NCI-H187 (cell line): Measurements from ENCODE around the gene SNCB.
"Not testable (repeated sequence)": the region's sequence is repeated elsewhere in the genome, so short reads cannot be mapped to it uniquely, and the experiment has no call there.

Experiments used
- DNase-seq, 2 experiments: peaks; one replicate each; lab custom pipeline; 2025; lab: John Stamatoyannopoulos, UW

Gene SNCB

DNA sequence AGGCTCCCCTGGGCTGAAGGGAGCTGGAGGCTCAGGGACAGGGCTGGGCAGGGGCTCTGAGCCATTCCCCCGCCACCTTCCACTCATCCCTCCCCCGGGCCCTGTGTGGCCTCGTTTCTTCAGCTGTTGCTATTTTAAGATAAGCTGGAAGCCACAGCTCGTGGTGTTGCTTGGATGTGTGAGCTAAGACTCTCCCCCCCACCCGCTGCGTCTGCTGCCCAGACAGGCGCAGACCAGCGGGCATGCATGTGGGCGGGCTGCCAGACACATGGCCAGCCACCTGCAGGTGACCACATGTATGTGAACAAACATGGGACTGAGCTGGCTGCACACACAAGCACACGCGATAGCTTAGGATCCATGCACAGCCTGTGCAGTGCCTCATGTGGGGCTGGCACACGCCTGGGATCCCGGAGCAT is 8.7 kb downstream of the SNCB start:
- DNase-seq: no peak

DNA sequence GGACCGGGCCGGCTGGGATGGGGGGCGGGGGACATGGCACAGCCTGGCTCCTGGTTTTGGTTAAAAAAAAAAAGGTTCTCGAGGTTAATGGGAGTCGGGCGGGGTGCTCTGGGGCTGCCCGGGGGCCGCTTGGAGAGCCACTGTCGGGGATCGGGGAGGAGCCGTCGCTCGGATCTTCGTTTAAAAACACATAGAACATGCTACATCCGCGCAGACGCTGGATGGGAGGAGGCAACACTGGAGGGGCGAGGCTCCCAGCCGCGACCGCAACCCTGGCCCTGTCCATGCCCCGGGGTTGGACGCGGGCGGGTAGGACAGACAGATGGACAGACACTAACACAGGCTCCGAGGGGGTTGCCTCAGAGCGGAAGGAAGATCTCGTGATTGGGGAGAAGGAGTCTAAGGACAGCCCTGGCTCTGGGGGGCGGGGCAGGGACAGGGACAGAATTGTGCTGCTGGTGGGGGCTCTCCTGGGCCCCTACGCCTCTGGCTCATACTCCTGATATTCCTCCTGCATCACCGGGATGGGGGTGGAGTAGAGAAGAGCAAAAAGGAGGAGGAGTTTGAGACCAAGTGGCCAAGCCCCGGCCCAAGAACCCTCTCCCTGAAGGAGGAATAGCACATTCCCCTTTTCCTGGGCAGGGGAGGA is 9.9 kb downstream of the SNCB start:
- no peak for DNase-seq

DNA sequence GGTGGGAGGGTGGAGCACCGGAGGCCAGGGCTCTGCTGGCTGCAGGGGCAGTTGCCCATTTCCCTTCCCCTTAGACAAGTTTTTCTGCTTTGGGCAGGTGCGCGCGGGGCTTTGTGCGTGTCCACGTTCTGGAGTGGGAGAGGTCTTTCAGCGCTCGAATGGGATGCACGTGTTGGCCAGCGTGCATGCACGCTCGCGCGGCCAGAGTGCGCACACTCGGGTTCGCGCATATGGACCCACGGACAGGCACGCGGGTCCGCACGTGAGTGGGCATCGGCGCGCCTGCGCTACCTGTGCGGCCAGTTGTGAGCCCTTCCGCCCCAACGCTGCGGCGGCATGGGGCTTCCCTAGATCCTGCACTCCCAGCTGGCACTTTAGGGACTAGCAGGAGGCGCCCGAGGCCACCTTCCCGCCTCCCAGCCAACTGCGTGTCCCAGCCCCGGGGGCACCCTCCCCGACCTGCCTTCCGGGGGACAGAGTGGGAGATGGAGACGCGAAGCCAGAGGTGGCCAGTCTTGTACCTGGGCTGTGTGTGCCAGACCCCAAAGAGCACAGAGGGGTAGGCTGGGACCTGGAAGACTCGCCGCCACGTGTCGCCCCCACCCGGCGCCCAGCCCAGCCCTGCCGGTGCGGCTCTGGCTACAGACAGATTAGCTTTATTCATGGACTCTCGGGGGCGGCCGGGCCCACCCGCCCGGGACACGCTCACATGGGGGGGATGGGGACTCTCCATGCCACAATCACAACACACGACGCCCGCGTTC is 10.6 kb downstream of the SNCB start:
- DNase-seq: no peak

DNA sequence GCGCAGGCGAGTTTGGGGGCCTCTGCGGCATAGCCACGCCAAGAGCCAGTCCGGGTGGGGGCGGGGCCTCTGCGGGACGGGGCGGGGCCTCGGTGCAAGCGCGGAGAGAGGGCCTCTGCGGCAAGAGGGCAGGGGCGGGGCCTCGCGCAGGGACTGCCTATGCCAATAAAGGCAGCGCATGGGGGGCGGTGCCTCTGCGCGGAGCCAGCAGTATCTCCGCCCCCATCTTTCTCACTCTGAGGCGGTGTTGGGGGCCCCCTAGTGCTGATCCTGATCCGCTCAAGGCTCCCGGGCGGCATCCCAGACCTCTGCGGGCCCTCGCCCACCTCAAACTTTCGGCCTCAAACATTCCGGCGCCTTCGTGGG is 11.1 kb downstream of the SNCB start:
- DNase-seq: peak; percentile 78 to 80

DNA sequence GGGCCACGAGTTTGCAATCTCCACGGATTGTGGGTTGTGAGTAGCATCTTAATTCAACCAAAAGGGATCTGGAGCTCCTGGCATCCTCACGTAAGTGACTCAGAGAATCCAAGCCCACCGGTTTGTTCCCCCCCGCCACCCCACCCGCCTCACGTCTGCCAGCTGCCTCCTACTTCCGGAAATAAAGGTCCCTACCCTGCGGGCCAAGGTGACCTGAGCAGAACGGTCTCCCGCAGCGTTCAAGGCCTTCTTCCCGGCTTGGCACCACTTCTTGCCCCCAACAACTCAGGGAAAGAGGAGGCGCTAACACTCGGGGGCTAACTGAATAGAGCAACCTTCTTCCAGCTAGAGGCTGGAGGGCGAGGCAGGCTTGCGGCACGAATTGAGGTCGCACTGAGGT is 11.6 kb downstream of the SNCB start:
- no peak for DNase-seq

DNA sequence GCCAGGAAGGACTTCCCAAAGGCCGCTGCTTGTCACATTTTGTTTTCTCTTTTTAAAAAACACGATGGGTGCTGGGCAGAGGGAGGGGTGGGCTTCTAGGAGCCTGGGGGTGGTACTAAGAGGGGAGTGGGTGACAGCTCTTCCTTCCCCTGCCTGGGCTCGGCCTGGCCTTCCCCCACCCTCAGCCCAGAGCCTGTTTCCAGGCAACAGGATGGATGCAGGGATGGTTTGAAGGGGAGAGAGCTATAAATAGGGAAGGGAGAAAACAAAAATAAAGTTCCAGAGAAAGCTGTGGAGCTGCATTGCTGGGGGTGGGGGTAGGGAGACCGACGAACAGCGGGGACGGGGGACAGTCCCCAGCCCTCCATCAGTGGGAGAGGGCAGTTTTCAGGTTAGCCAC is 13.8 kb downstream of the SNCB start:
- DNase-seq: no peak

DNA sequence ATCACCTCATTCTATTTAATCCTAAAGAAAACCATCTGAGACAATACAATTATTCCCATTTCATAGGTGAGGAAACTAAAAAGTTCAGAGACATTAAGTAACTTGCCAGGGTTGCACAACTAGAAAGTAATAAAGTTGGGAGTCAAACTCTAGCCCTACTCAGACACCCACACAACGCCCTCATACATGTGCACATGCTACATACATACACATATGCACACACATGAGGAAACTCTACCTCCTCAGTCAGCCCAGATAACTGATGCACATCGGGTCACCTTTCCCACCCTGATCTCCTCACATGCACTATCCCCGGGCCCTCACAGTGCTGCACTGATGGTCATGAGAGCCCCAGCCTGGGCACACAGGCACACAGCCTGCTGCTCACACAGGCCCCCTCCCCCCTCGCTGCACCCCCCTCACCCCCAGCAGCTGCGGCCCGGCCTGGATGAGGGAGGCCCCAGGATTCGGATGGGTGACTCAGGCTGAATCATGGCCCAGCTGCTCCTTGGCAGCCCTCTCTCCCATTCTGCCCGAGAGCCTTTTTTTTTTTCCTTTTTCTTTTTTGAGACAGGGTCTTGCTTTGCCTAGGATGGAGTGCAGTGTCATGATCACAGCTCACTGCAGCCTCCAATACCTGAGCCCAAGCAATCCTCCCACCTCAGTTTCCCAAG is 15.4 kb downstream of the SNCB start:
- DNase-seq: no peak

DNA sequence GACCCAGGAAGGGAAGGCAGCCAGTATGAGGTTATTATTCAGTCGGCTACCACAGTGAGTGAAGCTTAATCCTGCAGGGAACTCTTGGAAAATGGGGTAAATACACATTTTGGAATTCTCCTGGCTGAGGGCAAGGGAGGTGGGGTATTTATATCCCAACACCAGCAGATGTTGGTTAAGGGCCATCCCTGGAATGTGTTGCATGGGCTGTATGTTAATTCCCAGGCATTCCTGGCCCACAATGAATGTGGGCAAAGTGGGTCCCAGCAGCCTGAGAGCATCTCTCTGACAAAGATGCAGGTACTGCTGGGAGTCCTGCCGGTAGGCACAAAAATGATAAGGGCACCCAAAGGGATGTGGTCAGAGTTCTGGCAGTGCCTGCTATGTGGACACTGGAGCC is 17.5 kb downstream of the SNCB start:
- DNase-seq: no peak

DNA sequence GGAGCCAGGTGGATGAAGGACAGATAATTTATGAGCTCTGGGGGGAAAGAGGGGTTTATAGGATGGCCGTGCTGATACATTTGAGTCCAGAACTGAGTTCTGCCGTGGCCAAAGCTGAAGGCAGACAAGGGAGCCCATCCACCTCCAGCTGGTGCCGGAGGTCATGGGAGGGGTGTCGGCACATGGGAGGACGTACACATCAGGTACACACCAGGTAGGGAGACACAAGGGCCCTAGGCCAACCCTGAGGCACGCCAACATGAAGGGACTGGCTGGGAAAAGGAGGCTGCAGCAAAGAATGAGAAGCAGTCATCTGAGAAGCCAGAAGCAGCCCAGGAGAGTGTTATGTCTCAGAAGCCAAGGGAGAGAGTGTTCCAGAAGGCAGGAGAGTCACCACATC is 18.3 kb downstream of the SNCB start:
- DNase-seq: no peak

DNA sequence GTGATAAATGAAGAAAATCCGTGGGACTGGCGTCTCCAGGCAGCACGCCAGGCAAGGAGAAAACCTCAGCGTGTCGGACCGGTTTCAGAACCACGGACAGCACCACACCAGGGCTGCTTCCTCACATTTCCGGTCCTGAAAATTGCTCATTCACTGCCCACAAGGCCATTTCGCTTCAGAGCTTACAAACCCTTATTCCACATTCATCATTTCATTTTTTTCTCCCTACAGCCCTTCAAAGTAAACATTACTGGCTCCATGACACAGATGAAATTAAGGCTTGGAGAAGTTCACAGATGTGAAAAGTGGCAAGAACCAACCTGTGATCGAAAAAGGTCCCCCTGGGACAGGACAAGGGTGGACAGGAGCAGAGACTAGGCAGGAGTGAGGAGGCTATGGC is 18.9 kb downstream of the SNCB start:
- no peak for DNase-seq

DNA sequence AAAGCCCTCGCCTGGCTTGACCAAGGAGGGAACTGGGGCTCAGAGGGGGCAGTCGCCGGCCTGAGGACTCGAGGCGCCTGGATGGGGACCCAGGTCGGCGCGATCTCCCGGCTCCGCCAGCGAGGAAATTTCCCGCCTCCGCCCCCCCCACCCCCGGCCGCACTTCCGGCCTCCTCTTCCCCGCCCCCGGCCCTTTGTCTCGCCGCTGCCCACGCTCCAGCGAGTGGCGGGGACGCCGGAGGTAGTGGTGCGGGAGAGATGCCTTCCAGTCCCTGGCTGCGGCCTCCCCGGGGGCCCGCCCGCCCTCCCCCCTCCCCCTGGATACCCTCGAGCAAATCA is 19.9 kb downstream of the SNCB start:
- DNase-seq: no peak

DNA sequence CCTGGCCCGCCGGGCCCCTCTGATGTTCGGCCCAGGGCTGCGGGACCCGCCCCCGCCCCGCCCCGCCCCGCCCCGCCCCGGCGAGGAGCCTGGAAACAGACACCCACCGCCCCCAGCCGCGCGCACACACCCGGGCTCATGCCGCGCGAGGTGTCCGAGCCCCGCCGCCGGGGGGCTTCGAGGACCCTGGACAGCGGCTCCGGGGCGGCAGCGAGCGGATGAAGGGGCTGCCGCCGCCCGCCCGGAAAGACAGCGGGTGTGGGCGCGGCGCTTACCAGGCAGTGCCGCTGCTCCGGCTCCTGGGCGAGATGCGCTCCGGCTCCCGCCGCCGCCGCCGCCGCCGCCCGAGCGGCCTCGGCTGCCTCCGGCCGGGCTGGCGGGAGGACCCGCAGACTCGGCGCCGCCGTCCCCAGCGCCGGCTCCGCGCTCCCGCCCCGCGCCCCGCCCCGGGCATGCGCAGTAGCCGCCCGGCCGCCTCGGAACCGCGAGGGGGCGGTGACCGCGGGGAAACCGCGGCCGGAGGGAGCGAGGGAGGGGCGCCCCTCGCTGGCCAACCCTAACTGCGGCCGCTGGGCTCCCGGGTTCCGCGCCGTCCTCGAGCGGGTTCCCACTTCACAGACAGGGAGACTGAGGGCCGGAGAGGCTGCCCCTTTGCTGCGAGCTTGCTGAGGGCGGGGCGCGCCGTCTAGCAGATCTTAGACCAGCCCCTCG is 20.5 kb downstream of the SNCB start, which contains the start of gene GPRIN1:
GPRIN1 (minus strand) TSS at position 433 of the 711 bp plus-strand sequence. CDS start 10,322 bp downstream, outside the sequence.
- peak; percentile 23 to 45 for DNase-seq

DNA sequence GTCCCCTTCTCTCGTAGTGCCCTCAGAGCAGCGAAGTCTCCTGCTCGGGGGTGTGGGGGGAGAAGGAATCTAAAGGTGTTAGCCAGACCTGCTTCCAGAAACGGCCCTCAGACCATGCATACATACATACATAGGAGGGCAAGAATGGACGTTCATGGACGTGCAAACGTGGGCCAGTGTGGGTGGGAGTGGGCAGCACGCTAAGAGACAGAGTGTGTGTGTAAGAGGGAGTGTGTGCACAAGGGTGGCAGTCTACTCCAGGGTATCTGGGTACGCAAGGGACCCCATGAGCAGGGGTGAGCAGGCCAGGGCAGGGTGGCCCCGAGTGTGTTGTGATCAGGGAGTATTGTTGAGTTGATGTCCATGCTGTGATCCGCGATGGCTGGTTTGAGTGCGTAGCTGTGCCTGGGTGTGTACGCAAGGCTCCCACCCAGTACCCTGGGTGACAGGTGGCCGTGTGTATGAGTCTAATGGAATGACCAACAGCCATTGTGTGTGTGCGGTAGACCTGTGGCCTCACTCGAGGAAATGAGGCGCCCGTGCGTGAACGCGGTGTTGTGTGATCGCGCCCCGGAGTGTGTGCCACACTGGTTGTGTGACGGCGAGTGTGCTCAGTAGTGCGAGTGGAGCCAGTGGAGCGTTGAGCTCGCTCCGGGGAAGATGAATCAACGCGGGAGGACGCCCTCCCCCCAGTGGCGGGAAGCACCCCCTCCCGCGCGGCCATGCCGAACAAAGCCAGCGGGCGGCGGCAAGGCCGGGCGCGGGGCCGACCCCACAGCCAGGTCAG is 21.2 kb downstream of the SNCB start:
- no peak for DNase-seq

DNA sequence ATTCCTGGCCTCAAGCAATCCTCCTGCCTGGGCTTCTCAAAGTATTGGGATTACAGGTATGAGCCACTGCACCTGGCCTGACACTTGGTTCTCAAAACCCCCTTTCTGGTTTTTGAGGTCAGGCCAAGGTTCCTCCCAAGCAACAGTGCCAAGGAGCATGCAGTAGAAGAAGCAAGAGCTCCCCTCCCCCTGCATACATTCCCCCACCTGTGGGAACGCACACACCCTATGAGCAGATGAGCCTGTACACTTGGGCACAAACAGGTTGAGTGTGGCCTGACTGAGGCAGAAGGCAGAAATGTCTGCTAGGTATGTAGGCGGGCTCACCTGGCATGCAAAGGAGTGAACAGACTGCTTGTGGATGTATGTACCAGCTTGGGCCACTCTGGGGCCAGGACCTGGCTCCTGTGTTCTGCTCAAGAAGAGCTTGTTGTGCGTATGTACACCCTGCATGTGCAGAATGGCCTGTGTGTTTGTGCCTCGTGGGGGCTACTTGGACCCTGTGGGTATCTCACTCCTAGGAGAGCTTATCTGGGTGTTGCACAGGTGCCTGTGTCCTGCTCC is 22.1 kb downstream of the SNCB start:
- DNase-seq: no peak

DNA sequence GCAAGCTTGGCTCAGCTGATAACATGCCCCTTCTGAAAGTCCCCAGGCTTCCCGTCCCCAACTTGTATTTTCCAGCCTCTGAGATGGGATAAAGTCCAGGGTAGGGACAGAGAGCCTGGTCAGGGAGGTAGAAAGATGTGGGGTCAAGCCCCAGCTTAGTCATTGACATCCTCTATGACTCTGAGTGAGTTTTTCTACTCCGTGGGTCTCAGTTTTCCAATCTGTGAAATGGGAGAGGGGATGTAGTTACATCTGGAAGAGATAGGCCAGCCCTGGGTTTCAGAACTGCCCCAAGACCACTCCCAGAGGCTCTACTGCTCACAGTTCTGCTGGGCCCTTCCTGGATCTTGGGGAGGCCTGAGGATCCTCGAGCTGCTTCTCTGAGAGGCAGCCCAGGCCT is 23.5 kb downstream of the SNCB start:
- no peak for DNase-seq

DNA sequence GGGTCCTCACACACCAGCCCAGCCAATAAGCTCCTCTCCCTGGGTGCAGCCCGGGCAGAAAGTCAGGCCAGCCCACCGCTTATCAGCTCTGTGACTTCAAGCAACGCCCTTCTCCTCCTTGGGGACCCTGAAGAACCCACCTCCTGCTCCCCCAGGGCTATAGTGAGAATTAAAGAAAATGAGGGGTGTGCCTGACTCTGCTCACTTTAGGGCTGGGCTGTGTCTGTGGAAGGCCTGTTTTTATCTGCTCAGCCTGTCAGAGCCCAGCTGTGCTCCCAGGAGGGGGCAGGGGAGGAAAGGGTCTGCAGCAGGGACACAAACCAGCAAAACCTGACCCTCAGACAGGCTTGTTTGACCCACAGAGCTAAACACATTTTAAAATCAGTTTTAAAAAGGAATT is 24.3 kb downstream of the SNCB start:
- DNase-seq: no peak

DNA sequence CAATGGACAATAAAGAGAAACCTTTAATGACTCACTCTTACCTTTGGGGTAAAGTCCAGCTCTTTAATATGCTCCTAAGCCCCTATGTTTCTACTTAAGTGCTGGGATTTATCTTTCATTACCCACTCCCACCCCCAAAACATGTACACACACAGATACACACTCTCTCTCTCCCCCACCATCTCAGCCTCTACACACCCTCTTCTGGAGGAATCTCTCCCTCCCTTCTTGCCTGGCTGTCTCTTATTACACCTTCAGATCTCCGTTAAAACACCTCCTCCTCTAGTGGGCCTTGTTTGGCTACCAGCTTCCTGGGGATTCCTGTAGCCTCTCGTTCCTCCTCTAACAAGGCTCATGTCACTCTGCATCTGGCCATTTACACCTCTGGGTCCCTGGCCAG is 27.2 kb downstream of the SNCB start:
- DNase-seq: no peak

DNA sequence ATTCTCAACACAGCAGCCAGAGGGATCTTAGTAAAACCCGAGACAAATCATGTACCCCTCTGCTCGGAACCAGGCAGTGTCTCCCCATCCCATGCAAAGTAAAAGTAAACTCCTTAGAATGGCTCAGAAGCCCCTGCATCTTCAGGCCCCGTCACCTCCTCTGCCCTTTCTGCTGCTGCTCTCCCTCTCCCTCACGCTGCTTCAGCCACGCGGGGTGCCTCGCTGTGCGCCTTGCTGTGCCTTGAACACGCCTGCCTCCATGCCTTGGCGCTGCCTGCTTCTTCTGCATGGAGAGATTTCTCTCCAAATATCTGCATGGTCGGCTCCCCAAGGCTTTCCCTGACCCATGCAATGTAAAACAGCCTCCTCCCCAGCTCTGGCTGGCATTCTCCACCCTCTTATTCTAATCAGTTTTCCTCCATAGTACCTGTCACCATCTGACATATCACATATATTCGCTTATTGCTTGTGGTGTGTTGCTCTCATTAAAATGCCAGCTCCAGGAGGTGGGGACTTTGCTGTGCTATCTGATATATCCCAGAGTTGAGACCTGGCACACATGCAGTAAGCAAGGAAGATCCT is 28.3 kb downstream of the SNCB start:
- DNase-seq: no peak

DNA sequence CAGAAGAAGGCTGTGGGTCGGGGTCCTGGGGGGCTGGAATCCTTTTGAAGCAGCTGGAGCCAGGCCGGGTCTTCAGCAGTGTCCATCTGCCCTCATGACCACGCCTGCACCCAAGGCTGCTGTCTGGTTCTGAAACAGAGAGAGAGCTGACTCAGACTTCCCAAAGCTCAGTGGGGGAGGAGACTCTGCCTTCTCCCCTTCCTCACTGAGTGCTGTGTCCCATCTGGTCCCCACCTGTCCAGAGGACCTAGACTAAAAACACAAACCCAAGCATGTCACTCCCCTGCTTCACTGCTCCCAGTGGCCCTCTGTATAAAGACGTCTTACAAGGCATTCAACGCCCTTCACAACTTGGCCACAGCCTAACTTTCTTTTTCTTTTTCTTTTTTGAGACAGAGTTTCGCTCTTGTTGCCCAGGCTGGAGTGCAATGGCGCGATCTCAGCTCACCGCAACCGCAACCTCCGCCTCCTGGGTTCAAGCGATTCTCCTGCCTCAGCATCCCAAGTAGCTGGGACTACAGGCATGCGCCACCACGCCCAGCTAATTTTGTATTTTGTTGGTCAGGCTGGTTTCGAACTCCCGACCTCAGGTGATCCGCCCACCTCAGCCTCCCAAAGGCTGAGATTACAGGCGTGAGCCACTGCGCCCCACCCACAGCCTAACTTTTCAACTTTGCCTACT is 30.4 kb downstream of the SNCB start:
- DNase-seq: not testable (repeated sequence)
